HG03159 (cell line): ENCODE measurements around the gene SP3.
A peak's percentile ranks its signal among the peaks of the same experiment; 100 is the strongest.

Source experiments
- ATAC-seq: cut with Tn5 transposase; IDR thresholded peaks from one replicate; pipeline ENCODE4 v1.9.1; 2021; ENCODE audit warnings: mild to moderate bottlenecking, moderate library complexity; ENCODE audit not compliant: unreplicated experiment

The SP3 gene

GRCh38 chr2:173997269-173997668 lies 32.1 kb upstream of the SP3 start:
- ATAC-seq: peak; percentile 94

DNA sequence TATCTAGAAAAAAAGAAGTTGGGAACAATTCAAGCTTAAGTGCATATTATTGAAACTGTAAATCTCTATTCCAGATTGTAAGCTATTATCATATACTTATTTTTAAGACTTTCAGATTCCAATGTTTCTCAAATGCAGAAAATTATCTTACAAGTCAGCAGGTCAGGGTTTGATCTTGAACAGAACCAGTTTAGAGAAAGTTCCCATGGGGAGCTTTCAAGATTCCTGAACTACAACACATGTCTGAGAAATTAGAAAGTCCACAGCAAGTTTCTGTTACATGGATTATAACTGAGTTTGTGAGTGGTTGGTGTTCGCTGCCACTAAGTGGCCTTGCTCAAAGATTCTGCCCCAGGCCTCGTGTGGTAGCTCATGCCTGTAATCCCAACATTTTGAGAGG lies 31.6 kb upstream of the SP3 start:
- no peak for ATAC-seq

DNA sequence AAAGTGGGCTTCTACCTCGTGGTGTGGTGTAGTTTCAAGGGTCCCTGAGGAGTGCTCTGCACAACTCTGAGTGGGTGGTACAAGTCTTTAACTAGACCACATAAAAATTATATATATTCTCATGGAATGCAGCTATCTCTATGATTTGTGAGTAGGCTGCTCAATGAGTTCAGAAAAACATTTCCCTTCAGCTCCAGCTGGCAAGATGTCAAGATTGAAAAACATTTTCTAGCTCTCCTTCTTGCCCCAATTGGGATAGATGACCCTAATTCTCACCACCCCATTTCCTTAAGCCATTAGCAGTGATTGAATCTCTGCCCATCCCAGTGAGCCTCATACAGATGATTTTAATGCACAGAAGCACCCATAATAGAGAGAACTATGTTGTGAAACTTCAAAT lies 28.3 kb upstream of the SP3 start:
- no peak for ATAC-seq

DNA sequence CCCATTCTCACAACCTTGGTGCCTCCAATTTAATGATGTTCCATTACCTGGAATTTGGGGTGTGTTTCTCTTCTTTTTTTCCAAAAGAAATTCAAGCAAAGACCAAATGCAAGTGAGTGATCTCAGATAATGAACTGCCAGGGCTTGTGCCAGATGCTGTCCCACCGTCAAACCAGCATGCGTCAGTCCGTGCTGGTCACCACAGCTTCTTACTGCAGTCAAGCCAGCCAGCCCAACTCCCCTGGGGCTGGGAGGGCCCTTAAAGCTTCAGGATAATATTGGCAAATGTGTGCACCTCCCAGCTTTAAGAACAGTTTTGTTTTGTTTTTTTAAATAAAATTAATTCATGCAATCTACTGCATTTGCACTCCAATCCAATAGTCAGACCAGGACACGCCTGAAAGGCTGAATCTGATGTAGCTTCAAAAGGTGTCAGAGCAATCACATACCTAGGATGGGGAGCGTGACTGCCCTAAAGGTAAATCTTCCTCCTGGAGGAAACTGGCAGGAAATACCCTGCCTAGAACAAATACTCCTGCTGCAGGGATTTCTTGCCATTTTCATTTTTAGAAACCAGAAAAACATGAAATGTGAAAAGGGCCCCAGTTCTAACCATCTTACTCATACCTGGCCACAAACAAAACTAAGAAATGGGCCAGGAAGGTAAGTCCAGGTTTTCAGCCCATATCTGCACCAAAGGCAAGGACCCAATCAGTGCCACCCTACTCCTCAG lies 26.8 kb upstream of the SP3 start:
- ATAC-seq: no peak

DNA sequence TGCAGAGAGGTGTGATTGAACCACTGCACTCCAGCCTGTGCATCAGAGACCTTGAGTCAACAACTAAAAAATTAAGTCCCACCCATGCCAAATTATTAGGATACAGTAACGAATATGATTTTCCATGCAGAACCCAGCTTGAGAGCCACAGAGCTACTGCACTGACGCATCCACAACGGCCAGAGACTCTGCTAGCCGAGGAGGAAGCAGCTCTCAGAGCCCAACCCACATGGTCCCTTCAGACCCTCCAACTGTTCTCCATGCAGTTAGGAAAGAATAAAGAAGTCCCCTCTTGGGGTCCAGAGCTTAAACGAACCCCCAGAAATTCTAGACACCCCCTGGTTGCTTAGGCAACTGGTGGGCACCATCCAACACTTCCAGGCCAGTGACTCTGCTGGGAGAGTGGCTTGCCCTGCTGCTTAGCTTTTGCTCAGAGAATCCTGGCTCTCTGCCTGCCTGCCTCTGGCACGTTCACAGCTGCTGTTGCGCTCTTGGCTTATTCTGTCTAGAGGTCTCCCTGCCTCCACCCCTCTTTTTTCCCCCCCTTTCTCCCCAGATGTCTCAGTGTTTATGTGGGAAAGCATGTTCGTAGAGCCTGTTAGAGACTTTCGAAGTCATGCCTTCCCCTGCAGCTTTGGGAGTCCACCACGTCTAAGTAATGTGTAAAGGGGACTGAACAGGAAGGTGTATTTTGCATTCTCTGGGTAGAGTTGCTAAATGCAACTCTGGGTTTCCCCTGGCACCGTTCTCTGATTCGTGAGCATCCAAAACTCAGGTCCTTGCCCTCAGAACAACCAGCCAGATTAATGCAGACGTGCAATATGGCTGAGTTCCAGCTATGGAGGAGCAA lies 26.0 kb upstream of the SP3 start:
- no peak for ATAC-seq

- no peak for ATAC-seq
Observed at GRCh38 chr2:173990245-173990644, 25.1 kb upstream of the SP3 start.

DNA sequence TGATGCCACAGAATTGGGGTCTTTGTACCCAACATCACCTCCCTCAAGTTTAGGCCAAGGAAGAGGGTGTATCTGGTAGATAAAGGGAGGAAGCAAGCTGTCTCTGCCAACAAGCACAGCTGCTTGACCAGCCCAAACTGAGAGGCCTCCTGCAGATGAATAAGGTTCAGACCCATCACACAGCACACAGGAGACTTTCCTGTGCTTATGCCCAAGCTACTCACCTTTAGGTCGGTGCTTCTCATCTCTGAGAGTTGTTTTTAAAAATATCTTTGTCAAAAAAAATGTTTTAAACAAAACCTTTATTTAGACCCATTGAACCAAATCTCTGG lies 24.7 kb upstream of the SP3 start:
- ATAC-seq: no peak

GRCh38 chr2:173989160-173989883 lies 24.1 kb upstream of the SP3 start:
- ATAC-seq: no peak

DNA sequence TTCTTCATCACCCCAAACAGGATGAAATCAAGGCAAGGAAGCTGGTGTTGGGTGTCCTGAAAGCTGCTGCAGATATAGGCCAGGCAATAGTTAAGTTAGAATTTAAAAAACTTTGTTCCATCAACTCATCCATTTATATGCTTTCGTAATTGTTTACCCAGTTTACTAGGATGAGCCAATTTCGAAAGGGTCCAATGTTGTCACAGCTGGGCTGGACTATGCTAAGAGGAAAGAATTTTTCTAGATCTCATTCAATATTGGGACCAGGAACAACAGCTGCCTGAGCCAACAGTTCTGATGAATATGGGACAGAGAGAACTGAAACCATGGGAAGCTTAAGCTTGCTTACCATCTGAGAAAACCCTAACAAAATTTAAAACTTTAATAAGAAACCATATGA lies 21.6 kb upstream of the SP3 start:
- ATAC-seq: no peak

DNA sequence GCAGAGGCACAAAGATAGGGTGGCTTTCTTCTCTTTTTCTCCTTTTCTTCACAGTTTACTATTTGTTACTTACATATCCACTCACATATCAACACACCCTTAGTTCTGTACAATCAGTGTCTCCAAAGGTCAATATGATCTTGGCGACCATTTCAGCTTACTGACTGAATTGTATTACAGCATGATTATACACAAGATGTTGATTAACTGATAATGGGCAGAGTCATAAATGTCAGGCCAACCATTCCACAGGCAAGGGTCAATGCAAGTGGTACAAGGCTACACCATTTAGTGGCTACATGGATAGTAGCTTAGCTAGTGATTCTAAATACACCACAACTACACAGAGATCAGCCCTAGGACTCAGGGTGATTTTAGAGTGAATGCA lies 20.4 kb upstream of the SP3 start:
- ATAC-seq: no peak

GRCh38 chr2:173984866-173985604 lies 19.9 kb upstream of the SP3 start:
- no peak for ATAC-seq

- ATAC-seq: no peak
Observed at GRCh38 chr2:173983391-173983871, 18.3 kb upstream of the SP3 start.

- ATAC-seq: no peak
Observed at GRCh38 chr2:173982918-173983317, 17.7 kb upstream of the SP3 start.

GRCh38 chr2:173982182-173982714 lies 17.1 kb upstream of the SP3 start:
- no peak for ATAC-seq

- ATAC-seq: no peak
Observed at GRCh38 chr2:173981520-173981919, 16.3 kb upstream of the SP3 start.

DNA sequence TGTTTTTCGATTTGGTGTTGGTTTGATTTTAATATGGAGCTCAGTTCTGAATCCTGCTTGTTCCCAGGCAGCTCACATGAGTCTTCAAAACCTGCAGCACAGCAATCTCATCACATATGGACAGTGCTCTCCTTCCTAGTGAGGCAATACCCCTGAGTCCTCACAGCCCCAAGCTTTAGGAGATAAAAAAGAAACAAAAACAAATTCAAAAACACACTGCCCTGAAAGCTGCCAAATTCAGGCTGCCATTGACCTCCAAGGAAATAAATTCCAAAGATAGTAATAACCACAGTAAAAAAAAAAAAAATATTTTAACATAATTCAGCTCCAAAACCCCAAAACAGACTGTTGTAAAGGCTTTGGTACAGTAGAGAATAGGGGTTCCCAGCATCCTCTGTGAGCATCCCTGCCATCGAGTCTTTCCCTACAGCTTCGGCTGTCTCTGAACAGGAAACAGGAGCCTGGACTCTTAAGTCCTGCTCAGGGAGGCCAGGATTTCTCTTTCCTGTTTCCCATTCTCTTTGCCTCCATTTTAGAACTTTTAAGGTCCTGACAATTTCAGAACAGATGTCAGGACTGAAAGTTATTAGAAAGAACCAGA lies 14.7 kb upstream of the SP3 start:
- ATAC-seq: no peak

- ATAC-seq: no peak
Observed at GRCh38 chr2:173978447-173978846, 13.3 kb upstream of the SP3 start.

- ATAC-seq: no peak
Observed at GRCh38 chr2:173972636-173973035, 7.5 kb upstream of the SP3 start.

GRCh38 chr2:173972165-173972564 lies 7.0 kb upstream of the SP3 start:
- no peak for ATAC-seq

DNA sequence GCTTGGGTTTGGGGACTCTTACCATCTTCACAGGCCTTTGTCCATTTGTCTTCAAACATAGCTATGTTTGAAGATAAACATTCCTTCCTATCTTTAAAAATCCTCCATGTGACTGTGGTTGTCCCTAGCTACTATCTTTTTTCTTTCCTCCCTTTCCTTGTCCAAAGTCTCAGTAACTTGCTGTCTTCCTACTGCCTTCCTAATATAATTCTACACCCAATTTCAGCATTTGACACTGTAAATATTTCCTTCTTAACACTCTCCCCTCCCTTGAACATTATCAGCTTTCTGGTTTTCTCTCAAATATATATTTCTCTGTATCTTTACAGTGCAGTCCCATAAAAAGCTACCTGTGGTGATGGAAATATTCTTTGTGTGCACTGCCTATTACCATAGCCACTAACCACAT lies 5.3 kb upstream of the SP3 start:
- no peak for ATAC-seq
